HG03039 (cell line): ENCODE results near the gene OTUB2.

ENCODE experiments used
- ATAC-seq: cut with Tn5 transposase; IDR thresholded peaks from one replicate; pipeline ENCODE4 v1.9.1; 2021; ENCODE audit warnings: mild to moderate bottlenecking, moderate library complexity; ENCODE audit not compliant: unreplicated experiment

OTUB2 gene

DNA sequence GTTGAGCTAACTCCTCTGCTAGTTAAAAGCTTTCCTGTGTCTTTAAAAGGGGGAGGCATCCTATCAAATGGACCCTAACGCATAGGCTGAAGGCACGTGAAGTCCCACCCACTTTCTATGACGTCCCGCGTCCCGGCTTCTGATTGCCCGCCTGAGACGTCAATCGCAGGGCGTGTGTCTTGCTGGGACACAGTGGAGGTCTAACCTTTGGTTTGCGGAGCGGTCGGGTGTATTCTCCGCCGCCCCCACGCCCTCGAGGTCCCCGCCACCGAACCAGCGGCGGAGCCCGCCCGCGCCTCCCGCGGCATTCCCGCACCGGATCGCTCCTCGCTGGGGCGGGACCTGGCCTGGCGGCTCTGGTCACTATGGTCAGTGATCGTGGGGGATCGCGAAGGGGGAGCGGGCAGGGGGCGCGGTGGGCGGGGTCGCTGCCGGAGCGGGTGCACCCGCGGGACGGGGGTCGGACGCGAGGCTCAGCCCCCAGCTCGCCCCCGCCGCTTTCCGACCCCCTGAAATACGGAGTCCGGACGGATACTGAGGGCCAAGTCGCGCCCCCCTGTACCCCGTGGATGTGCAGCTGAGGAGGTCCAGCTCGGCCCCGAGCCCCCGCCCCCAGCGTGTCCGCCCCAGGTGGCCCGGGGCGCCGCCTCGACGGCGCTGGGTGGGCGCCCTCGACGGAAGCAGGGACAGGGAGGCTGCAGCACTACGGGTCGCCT, at the start of gene OTUB2:
OTUB2 (plus strand) TSS at position 168 of the 716 bp plus-strand sequence; CDS start at position 366, 198 bp downstream.
- peak; percentile 99 for ATAC-seq

DNA sequence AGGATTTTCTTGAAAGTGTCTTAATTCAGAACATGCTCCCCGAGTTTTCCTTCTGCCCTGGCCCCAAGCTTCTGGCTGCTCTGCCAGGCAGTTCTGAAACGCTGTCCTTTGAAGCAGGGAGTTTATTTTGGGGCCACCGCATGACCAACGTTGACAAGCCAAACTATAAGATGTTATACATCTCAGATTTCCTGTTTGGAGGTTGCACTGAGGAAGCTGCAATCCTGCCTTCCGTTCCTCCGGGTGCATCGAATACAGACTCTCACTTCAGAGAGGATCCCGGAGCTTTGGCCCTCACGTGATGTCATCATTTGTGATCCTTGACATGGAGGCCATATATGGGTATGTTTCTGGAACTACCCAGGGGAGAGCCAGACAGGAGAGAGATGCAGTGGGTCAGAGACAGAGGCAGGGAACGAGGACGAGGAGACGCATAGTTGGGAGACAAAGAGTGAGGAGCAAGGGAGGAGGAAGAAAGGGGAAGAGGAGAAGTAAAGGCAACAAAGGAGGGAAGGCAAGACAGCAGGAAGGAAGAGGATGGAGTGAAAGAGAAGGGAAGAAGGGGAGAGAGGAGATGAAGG, 49.6 kb upstream of the OTUB2 start, which contains the start of gene ASB2:
ASB2 (minus strand) TSS at position 94 of the 581 bp plus-strand sequence. CDS start 12,031 bp downstream, outside the sequence.
- peak; percentile 12 for ATAC-seq

DNA sequence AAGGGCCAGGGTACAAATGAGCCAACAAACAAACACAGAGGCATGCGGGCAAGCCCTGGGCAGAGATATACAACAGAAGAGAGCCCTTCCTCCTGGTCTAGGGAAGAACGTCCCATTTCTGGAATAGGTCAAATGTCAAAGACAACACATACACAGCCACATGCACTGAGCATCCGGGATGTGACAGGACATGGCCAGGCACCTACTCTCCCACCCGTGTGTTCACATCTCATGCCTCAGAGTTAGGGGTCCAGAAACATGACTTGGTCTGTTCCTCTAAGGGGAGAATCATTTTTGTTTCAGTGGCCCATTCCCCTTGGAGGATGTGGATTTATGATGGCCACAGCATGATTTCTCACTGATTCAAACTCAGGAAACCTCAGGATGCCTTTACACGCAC, 49.0 kb upstream of the OTUB2 start:
- no peak for ATAC-seq

DNA sequence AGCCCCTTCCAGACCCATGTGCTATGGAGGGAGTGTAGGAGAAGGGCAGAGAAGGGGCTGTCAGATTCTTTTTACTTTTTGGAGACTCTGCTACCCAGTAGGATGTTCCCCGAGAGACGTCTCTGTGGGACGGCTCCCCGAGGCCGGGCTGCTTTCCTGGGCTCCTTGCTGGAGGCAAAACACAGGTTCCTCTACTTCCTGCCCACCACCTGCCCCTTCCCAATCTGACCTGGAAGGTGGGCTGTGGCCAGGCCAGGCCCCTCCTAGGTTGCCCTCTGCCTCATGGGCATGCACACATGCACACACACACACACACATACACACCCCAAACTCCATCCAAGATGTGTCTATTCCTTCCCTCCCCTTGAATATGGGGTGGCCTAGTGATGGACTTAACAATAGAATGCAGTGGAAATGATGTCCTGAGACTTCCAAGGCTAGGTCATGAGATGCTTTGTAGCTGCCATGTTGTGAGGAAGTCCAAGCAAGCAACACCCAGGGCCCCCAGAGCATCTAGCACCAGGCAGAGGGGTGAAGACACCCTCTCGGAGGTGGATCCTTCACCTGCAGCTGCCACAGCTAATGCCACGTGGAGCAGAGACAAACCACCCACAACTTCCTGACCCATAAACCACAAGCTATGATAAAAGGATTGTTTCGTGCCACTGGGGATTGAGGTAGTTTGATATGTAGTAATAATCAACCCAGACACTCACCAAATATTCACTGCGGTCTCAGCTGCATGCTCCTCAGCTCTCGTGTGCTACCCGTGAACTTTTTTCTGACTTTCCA, 48.2 kb upstream of the OTUB2 start:
- ATAC-seq: no peak

DNA sequence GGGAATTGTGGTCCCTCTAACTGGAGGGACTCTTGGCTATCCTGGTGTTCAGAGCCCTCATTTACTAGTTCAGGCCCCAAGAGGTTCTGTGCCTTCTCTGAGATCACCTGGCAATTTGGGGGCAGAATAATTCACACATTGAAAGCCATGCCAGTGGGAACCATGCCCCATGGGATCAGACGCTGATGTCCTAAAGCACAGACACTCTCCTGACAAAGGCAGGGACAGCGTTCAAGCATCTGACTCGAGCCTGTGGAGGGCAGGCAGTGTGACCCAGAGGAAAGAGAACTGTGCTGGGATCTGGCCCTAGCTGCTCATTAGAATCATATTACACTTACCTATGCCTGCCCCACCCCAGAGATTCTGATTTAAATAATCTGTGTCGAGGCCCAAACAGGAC, 47.4 kb upstream of the OTUB2 start:
- no peak for ATAC-seq

DNA sequence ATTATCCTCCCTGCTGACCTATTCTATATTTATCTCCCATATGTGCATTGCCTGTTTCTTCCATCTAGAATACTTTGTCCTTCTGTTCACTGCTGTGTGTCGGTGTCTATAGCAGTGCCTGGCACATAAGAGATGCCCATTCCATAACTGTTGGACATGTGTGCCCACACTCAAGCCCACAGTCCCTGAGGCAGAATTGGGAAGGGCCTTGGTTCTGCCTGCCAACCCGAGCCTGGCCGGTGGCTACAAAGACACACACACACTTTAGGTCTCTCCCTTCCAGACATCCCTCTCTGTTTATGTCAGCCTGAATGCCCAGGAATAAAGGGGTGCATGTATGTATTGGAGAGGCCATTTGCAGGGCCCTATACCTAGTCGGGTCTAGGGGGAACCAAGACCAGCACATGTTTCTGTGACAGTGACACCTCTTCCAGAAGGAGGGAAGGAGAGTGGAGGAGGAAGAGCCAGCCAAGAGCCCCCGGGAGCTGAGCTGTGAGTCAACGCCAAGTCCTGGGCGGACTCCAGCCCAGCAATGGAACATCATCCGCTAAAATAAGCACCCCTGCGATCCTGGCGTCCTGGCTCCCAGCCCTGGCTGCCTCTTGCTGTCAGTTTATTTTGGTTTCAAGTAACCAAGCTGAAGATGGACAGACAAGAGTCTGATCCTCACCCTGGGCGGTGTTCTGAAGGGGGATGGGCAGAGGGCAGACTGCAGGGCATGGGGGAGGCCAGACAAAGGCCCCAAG, 45.5 kb upstream of the OTUB2 start:
- ATAC-seq: no peak

DNA sequence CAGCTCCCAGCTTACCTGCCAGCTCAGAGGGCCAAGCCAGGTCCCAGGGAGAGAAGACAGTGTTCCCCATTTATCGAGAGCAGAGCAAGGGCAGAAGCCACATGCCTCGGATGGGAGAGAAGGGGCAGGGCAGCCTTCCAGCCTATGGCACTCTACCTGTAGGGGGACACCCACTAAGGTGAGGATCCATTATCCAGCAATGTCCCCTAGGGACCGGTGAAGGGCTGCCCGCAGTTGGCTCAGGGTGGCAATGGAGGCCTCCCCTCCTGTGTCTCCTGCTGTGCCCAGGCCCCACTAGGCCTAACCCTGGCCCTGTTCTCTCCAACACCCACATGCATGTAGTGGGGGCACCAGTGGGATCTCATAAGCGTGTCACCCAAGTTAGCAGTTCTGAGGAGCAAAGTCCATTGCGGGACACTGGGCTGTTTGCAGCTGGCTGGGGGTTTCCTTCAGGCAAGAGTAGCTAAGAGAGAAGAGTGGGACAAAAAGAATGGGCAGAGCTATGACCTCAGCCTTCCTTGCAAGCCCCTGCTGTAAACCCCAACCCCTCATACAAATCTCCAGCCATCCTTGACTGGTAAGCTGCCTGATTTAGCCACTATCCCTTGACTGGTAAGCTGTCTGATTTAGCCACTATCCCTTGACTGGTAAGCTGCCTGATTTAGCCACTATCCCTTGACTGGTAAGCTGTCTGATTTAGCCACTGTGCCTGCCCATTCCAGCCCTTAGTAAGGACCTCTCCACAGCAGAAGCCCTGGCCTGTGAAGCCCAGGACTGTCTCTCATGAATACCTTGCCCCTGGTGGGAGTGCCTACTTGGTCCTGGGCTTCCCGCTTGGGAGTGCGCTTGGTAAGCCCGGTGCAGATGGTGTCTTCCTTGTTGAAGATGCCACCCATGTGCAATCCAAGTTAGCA, 44.6 kb upstream of the OTUB2 start:
- ATAC-seq: no peak

DNA sequence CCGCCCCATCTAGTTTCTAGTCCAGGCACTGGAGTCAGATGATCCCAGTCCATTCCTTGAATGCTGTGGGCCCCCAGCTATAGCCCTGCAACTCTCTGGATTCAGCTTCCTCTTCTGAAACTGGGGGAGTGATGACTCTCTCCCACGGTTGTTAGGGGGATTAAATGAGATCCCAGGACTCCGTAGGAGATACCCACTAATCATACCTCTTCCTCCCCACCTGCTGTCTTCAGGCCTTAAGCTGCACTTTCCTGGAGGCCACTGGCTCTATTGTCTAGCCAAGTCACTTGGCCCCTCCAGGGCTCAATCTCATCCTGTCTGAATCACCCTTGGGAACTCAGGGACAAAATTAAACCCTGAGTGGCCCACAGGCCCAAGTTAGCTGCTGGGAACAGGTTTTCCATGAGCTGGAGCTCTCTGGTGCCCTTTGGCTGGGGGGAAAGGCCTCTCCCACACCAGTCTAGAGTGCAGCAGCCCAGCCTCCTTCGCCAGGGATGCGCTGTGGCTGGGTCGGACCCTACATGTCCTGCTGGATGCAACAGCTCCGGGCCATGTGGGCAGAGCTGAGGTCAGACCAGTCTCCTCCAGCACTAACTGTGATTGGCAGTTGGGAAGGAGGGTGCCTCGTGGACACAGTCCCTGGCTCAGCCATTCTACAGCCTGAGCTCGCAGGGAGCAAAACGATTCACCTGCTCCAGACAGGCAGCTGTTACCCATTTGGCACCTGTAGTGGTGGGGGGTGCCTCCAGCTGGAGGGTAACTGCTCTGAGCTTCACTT, 43.7 kb upstream of the OTUB2 start:
- no peak for ATAC-seq

DNA sequence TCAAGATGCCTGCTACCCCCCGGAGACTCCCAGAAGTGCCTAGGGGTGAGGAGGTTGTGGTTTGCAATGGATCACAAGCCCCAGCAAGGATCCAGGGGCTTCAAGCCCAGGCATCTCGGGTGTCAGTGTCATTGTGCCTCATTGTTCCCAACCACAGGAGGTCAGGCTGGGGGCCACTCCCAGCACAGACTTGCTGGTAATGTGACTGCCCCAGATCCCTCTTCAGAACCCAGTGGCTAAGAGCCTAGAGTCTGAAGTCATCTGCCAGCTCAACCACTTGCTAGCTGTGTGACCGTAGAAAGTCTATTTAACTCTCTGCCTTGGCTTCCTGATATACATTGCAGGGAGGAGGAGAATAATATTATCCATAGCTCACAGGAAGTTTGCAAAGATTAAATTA, 42.1 kb upstream of the OTUB2 start:
- no peak for ATAC-seq

DNA sequence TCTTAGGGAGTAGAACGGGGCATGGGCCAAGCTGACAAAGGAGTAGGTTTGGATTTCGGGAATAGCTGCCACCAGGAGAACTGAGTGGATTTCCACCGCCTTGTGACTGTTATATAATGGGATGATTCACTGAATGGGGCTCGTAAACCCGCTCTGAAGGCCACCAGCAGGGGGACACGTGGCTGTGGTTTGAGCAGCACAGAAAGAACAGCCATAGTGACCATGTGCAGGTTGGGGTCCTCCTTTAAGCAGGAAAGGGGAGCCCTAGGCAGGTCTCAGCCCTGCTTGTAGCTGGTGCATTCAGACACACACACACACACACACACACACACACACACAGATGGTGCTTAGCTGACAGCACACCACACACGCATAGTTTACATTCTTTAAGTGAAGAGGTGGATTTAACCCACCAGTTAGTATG, 41.1 kb upstream of the OTUB2 start:
- no peak for ATAC-seq

DNA sequence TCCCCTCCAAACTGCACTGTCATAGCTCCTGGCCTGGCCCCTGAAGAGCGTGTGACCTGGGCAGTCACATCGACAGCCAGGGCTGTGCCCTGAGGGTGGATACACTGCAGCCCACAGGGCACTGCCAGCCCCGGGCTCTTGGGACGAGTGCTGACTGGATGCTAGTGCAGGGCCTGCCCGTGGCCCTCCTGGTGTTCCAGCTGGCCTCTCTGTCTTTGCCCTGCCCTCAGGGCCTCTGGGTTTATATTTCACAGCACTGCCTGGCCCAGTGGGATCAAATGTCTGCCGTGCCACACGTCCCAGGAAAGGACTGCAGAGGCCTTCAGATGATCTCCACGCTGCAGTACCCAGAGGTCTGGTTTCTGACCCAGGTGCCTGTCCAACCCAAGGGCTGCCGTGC, 39.2 kb upstream of the OTUB2 start:
- ATAC-seq: no peak

DNA sequence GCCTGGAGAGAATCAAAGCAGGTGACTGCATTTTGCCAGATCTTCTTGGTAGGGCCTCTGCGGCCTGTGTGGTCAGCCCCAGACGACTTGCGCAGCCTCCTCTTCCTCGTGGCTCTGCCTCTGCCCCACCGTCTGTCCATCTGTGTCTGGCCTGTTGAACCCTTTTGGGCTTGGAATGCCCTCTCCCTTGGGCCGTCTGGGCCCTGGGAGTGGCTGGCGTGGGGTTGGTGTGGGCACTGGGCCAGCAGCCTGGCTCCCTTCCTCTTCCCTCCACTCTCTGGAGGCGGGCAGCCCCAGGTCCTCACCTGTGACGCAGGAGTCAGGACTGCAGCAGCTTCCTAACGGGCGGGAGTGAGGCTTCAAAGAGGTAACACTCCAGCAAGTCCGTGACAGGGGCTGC, 38.8 kb upstream of the OTUB2 start:
- ATAC-seq: no peak

DNA sequence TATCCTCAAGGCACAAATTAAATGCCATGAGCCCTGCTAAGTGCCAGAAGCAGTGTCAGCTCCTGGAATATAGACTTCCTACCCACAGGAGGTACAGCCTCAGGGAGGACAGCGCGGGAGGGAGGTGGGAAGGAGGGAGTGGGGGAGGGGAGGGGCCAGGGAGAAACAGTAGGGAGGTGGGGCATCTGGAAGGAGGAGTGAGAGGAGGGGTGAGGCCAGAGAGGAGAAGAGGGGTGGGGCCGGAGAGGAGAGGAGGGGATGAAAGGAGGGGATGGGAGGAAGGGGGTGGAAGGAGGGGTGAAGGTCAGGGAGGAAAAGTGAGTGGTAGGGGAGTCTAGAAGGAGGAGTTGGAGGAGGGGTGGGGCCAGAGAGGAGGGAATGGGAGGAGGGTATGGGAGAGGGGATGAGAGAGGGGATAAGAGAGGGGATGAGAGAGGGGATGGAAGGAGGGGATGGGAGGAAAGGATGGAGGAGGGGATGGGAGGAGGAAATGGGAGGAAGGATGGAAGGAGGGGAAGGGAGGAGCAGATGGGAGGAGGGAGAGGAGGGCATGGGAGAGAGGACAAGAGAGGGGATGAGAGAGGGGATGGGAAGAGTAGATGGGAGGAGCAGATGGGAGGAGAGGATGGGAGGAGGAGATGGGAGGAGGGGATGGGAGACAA, 38.2 kb upstream of the OTUB2 start:
- ATAC-seq: no peak

DNA sequence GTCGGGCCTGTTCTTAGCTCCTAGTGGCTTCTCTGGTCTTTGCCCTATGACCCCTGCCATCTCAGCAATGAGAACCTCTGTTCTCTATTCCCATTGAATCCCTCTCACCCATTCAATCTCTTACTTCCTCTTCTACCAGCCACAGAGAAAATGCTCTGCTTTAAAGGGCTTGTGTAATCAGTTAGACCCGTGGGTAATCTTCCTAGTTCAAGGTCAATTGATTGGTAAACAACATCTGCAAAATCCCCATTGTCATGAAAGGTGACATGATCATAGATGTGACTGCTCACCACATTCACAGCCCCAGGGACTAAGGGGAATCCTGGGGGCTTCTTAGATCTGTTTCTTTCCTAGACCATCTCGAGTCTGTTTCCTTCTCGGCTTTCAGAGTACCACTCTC, 36.2 kb upstream of the OTUB2 start:
- no peak for ATAC-seq

DNA sequence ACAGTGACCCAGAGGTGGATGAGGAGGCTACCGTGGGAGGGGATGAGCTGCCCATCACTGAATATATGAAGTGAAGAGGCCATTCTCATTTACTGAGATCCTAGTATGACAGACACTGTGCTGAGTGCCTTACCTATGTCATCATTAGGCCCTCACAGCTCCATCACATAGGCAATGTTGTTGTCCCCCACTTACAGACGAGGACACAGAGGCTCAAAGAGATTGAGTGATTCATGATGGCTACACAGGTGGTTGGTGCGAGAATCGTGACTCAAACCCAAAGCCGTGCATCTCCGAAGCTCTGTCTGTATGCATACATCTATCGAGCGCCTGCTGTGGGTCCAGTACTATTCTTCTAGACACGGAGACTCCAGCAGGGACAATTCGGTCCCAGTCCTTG, 34.9 kb upstream of the OTUB2 start:
- ATAC-seq: no peak

DNA sequence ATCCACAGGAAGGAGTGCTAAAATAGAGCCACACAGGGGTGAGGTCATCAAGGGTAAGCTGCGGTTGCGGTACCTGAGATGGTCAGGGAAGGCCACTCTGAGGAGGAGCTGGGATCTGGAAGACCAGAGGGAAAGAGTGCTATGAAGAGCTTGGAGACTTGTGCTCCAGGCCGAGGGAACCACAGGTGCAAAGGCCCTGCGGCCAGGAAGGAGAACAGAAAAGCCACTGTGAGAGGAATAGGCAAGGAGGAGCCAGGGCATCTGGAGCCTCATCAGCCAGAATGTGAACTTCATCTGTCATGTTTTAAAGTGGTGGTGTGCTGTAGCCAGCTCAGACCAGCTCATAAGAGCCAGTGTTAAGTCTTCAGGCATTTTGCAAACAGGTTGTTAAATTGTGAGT, 34.5 kb upstream of the OTUB2 start:
- no peak for ATAC-seq

DNA sequence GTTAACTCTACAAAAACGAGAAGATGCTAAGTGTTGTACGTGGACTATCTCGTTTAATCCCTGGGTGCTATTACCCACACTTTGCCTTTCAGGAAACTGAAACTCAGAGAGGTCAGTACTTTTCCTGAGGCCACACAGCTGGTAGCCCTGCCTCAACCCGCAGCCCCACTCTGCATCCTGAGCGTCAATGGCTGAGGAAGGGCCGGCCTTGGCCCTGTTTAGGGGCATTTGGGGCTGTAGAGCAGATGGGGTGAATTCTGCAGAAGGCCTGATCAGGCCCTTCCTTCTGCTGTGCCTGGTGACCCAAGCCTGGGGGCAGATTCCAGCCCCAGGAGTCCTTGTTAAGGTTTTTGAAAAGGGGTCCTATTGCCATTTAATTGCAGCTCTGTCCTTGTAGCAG, 32.8 kb upstream of the OTUB2 start:
- no peak for ATAC-seq

DNA sequence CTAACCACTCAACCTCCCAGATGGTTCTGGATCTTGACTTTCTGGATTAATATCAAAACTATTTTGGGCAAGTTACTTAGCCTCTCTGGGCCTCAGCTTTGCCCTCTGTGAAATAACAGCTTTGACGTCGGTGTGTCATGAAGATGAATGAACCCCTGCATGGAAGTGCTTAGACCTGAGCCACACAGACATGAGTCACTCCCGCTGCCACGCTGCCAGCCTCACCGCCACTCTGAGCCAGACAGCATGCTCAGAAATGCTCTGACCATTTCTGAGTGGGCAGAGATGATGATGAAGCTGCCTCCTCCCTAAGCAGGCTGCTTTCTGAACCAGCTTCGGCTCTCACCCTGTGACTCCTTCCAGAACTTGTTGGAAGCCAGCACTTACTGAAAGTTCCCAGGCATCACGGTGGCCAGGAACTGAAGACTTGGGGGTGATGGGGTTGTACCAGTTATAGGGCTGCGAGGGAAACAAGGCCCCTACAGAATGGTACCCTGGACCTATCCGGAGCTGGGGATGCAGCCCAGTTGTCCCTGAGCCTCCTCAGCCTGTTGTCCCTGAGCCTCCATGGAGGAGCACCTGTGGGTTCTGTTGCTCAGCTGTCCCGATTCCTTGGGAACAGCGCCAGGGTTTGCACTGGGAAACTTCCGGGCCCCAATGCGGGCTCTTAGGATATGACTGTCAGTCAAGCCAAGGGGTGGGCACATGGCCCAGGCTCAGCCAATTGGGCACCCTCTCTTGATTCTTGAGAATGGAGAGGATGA, 31.0 kb upstream of the OTUB2 start:
- no peak for ATAC-seq
